ENCODE results near the gene POFUT1.

DNA sequence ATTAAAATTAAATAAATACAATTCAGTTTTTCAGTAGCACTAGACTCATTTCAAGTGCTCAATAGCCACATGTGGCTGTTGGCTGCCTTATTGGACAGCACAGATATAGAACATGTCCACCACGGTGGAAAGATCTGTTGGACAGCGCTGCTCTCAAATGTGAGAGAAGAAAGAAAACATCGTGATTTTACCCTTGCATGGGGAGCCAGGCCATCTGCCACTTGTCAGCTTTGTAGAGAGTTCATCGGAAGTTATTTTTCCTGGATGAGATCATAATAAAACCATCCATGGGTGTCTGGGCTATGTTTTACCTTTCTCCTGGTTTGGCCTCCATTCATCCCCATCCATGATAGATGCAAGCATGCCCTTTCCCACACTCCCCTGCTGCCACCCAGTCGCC, 63.9 kb downstream of the POFUT1 start:
- TF ChIP-seq POLR2AphosphoS5 (IDR thresholded peaks at IDR 0.05; ENCODE audit: low read depth, low read length) (no peak), SIN3A (IDR thresholded peaks at IDR 0.05; ENCODE audit: borderline replicate concordance, insufficient read depth, low read length) (no peak), TAF1 (IDR thresholded peaks at IDR 0.05; ENCODE audit: borderline replicate concordance, insufficient read depth, low read length) (no peak), FOXP2 (optimal IDR thresholded peaks at IDR 0.05; ENCODE audit: borderline replicate concordance, extremely low read depth, extremely low read length, insufficient read depth) (no peak)
- TF ChIP-seq, protein P1, sequence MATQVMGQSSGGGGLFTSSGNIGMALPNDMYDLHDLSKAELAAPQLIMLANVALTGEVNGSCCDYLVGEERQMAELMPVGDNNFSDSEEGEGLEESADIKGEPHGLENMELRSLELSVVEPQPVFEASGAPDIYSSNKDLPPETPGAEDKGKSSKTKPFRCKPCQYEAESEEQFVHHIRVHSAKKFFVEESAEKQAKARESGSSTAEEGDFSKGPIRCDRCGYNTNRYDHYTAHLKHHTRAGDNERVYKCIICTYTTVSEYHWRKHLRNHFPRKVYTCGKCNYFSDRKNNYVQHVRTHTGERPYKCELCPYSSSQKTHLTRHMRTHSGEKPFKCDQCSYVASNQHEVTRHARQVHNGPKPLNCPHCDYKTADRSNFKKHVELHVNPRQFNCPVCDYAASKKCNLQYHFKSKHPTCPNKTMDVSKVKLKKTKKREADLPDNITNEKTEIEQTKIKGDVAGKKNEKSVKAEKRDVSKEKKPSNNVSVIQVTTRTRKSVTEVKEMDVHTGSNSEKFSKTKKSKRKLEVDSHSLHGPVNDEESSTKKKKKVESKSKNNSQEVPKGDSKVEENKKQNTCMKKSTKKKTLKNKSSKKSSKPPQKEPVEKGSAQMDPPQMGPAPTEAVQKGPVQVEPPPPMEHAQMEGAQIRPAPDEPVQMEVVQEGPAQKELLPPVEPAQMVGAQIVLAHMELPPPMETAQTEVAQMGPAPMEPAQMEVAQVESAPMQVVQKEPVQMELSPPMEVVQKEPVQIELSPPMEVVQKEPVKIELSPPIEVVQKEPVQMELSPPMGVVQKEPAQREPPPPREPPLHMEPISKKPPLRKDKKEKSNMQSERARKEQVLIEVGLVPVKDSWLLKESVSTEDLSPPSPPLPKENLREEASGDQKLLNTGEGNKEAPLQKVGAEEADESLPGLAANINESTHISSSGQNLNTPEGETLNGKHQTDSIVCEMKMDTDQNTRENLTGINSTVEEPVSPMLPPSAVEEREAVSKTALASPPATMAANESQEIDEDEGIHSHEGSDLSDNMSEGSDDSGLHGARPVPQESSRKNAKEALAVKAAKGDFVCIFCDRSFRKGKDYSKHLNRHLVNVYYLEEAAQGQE (IDR thresholded peaks at IDR 0.05; ENCODE audit: insufficient read depth in 1 of 2, low read depth in 2 of 2, low read length in 2 of 2) = 0 out of 4 replicates have a peak, but pooled peaks of 1 of the 2 experiments have one; percentile 10

Measured in PFSK-1 (cell line).